ENCODE results near the gene RNU1-2.
"Not testable (repeated sequence)": the region's sequence is repeated elsewhere in the genome, so short reads cannot be mapped to it uniquely, and the experiment has no call there.

RNU1-2 gene

DNA sequence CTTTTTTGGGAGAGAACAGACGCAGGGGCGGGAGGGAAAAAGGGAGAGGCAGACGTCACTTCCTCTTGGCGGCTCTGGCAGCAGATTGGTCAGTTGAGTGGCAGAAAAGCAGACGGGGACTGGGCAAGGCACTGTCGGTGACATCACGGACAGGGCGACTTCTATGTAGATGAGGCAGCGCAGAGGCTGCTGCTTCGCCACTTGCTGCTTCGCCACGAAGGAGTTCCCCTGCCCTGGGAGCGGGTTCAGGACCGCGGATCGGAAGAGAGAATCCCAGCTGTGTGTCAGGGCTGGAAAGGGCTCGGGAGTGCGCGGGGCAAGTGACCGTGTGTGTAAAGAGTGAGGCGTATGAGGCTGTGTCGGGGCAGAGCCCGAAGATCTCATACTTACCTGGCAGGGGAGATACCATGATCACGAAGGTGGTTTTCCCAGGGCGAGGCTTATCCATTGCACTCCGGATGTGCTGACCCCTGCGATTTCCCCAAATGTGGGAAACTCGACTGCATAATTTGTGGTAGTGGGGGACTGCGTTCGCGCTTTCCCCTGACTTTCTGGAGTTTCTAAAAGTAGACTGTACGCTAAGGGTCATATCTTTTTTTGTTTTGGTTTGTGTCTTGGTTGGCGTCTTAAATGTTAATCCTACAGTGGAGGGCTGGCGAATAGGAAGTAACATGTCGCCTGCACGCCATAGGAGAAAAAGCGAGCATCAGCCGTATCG is at the start of gene RNU1-2:
TSS of gene RNU1-2 (plus strand) at position 383 of the 718 bp plus-strand sequence.
- peak; percentile 74 for DNase-seq (ENCODE audit: low spot score)

DNA sequence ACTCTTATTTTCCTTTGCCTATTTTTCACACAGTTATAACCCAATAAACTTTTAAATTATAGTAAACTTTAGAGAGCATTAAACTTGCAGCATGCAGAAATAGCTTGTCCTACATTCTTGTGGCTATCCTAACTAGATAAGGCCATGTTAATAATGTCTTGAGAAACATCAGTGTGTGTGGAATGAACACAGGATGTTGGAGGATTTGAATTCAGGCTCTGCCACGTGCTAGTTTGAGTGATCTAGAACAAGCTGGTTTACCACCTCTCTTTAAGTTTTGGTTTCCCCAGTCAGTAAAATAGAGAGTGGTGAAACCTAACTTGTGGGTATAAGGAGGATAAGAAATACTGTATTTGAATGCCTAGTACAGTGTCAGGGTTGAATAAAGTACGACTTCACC is 39.6 kb upstream of the RNU1-2 start:
- not testable (repeated sequence) for DNase-seq (ENCODE audit: low spot score)

DNA sequence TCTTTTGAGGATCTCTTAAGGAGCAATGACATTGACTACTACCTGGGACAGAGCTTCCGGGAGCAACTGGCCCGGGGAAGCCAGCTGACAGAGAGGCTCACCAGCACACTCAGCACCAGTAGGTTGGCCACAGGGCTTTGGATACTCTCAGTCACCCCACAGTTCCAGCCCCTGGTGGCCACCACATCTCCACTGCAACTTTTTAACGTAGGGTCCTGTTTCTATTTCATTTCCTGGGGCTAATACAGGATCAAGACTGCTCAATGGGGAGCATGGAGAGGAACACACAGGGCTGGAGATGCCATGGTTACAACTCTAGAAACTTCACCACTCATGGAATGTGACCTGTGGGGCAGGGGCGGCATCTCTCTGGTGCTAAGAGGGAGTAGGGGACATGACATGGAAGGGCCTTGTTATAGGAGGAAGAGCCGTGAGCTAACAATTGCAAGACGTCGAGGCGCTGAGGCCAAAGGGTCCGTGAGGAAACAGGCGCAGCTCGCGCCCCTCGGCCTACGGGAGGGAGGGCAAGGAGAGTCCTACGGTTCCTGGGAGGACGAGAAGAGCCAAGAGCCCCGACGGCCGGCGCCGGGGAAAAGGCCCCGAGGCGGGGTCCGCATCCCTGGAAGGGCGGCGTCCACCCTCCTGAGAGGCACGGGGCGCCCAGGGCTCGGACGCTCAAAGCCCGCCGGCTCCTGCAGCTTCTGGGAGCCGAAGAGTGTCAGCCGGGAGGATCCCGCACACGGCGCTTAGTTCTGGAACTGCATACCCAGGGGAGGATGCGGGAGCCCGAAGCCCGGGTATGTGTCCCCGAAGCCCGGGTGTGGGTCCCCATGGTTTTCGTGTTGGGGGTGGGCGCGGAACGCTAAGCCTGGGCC is 36.4 kb upstream of the RNU1-2 start:
- DNase-seq (ENCODE audit: low spot score) = not testable (repeated sequence)

DNA sequence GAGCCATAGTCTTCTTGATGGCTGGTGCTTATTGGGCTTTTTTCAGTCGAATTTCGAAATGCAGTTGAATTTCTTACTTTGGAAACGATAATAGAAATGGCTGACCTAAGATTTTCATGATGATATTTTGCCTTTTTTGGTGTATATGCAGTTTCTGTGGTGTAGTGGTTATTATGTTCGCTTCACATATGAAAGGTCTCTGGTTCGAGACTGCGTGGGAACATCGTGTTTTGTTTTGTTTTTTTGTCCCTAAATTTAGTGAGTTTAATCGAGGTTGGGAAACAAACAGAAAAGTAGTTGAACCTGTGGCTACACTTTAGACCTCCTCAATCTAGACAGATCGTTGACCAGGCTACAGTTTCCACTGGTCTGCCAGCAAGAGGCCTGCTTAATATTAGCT is 35.7 kb upstream of the RNU1-2 start:
- DNase-seq (ENCODE audit: low spot score) = not testable (repeated sequence)

DNA sequence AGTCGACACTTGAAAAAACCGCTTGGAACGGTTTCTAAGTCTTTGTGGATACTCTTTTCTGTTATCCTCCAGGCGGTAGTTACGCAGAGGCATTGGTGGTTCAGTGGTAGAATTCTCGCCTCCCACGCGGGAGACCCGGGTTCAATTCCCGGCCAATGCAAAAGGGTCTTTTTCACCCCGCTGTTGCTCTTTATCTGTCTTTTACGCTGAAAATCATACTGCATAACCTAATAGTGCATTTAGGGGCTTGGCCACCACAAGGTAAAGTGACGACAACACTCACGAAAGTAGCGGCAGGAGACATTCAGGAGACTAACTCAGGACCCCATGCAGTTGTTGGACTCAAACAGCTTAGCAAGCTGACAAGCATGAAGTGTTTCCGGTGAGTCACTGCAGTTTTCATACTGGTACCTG is 33.9 kb upstream of the RNU1-2 start:
- not testable (repeated sequence) for DNase-seq (ENCODE audit: low spot score)

DNA sequence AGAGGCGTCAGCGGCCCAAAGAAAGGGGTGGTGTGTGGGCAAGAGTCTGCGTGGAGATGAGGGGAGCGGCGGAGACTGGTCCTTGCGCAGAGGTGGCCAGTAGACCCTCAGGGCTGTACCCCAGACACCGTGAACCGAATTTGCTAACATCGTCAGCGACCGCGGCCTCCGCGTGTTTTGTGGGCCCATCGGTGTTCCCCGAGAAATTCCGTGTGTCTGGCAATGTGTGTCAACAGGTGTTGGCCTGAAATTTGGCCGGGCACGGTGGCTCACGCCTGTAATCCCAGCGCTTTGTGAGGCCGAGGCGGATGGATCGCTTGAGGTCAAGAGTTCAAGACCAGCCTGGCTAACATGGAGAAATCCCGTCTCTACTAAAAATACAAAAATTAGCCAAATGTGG is 33.4 kb upstream of the RNU1-2 start:
- DNase-seq (ENCODE audit: low spot score) = not testable (repeated sequence)

DNA sequence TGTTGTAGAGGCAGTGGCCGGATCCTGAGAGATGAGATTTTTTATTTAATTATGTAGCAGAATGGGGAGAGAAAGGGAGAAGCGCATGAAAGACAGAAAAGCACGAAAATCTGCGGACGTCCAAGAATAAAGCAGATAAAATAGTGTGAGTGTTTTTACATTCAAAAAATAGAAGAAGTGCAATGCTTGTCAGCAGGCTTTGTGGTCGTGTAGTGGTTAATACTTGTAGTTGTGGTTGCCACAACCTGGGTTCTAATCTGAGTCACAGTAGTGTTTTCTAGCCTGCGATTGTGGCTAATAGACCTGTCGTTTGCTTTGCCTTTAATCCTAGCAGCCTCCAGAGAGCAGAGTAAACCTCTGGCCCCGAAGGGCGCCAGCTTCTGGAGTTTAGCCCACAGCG is 32.8 kb upstream of the RNU1-2 start:
- not testable (repeated sequence) for DNase-seq (ENCODE audit: low spot score)

DNA sequence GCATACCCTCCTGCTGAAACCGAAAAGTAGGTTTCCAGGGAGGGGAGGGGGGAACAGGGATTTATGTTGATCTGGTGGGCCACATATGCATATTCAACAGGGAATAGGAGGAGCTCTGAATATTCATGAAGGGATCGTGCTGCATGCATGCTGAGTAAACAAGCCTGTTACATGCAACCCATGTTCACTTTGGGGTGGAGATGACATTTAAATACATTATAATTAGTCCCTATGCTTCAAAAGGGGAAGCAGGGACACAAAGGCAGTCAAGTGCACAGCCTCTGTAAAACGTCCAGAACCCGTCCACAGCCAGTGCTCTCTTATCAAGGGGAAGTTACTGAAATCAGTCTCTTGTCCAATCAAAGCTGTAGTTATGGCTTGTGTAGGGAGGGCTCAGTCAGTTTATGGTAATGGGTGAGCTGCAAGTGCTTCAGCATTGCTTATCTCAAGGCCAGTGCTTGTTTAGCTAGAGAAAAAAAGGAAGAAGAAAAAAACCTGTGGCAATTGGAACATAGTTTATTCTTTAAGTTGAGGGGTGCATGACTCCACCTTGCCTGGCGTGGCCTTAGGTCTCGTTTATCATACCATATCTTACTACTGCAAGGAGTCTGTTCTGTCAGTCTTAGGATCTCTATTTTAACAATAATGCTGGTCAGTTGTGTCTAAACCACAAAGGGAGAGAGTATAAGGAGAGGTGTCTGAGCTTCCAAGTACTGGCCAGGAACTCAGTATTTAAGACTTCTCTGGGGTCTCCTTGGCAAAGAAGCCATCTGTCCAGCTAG is 28.7 kb upstream of the RNU1-2 start:
- peak; percentile 31 for DNase-seq (ENCODE audit: low spot score)

DNA sequence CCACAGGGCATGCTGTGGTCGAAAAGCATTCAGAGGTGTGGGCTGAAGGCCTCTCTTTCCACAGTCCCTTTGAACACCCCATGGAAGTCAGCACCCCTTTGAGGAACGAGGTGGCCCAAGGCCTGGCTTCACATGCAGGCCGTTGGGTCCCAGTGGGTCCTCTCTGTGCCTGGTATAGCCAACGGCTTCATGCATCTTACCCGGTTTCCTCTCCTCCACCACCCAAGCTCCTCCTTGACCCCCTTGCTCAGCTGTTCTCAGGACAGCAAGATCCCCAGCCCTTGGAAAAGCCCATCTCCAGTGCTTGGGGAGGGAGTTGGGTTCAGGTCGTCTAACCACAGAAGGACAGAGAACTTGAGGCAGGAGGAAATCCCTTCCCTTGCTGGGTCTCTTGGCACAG is 27.0 kb upstream of the RNU1-2 start:
- not testable (repeated sequence) for DNase-seq (ENCODE audit: low spot score)

DNA sequence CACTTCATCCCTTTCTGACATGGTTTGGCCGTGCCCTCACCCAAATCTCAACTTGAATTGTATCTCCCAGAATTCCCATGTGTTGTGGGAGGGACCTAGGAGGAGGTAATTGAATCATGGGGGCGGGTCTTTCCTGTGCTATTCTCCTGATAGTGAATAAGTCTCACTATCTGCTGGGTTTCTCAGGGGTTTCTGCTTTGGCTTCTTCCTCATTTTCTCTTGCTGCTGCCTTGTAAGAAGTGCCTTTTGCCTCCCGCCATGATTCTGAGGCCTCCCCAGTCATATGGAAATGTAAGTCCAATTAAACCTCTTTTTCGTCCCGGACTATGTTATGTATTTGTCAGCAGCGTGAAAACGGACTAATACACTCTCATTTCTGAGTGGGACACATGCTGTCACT is 25.8 kb upstream of the RNU1-2 start:
- not testable (repeated sequence) for DNase-seq (ENCODE audit: low spot score)

DNA sequence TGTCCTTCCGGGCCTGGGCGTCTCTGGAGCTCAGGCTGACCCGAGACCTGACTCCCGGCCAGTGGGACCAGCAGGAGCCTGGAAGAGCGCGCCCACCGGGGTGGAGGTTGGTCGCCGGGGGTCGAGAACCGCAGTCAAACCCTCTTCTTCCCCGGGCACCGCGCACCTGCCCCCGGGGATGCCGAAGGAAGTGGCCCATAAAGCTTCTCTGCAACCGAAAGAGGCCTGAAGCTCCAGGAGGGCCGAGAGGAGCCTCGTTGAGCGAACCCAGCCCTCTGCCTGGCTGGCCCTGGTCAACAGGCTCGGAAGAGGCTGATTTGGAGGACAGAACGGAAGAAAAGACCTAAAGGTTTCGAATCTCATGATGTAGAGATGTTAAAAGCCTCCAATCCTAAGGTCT is 24.6 kb upstream of the RNU1-2 start:
- DNase-seq (ENCODE audit: low spot score) = not testable (repeated sequence)

DNA sequence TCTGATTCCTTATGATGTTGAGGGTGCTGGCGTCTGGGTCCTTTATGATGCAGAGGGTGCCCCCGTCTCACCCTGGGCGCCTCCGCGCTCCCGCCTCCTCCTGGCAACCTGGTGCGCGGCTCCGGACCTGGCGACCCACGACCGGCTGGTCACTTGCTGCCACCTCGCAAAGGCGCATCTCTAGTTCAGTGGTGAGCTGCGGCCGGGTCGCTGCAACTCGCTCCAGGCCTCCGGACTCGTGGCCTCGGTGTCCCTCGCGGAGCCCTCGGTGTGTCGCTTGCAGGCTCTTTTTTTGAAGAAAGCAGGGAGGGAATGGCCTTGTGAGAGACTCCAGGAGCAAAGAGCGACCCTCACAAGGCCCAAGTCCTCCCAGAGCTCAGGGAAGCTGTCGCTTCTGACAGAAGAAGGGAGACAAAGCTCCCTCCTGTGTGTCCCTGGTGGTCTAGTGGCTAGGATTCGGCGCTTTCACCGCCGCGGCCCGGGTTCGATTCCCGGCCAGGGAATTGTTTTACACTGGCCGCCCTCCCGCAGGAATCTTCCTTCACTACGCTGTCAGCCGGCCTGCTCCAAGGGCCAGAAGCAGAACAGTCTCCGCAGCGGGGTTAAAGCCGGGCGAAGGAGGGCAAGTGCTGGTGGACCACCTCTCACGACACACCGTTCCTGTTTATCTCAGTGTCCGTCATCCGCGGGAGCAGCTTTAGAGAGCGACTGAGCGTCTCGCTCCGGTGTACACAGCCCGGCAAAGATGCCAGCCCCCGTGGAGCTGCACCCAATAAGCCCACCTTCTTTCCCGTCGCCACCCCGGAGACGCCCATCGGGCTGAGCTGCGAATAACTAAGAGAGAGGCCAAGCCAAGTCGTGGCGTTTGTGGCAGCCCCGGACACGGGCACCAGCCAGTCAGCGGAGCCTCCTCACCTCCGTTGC is 23.4 kb upstream of the RNU1-2 start:
- peak; percentile 25 for DNase-seq (ENCODE audit: low spot score)

DNA sequence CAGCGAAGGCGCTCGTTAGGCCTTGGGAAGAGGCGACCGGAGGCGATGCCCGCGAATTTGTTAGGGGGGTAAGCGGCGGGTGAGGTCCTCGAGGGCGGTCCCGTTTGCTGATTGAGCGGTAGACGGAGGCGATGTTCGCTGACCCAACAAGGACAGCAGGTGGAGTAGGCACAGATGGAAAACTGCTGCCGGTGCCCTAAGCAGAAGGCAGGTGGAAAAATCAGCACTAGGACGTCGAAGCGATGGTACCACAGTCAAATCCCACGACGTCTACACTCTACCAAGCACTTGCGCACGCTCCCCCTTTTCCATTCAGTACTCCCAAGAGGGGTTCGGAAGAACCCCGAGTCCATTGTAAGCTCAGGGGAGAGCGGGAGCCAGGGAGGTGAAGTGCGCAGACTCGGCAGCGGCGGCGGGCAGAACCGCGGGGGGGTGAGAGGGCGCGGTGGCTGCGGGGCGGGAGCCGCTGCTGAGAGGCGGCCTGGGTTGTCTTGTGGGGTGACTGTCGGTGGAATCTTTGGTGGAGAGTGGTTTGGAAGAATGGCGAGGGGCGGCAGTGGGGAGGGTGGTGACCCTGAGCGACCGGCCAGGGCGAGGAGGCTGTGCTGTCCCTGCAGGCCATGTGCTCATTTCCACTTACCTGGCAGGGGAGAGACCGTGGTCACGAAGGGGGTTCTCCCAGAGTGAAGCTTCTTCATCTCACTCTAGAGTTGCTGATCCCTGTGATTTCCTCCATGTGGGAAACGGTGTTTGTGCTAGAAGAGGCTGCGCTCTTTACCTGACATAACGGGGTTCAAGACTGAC is 22.5 kb upstream of the RNU1-2 start:
- DNase-seq (ENCODE audit: low spot score) = not testable (repeated sequence)

DNA sequence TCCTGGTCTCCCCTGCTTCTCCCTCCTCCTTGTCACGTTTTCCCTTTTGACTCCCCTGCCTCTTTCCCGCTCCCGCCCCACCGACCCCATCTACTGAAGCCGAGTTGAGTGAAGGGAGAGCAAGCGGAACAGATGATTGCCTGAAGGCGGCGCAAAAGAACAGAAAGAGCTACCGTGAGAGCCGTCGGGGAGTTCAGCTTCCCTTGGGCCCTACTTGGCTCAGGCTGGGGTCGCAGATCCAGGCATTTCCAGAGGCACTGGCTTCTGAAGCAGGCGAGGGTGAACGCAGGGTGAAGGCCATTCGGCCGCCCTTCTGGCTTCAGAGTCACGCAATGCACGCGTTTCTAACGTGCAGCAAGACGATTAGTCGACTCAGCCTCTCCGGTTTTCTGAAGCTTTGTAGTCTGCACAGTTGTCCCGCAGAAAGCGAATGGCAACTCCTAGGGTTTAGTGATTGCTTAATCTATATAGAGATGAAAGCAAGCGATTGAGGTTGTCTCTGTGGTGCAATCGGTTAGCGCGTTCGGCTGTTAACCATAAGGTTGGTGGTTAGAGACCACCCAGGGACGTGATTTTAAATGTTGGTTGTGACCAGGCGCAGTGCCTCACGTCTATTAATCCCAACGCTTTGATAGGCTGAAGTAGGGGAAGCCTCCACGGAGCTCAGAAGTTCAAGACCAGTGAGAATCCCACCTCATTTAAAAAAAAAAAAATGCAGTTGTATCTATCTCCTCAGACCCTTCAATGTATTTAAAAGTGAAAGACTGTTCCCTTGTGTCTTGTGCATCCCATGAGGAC is 20.6 kb upstream of the RNU1-2 start:
- not testable (repeated sequence) for DNase-seq (ENCODE audit: low spot score)

DNA sequence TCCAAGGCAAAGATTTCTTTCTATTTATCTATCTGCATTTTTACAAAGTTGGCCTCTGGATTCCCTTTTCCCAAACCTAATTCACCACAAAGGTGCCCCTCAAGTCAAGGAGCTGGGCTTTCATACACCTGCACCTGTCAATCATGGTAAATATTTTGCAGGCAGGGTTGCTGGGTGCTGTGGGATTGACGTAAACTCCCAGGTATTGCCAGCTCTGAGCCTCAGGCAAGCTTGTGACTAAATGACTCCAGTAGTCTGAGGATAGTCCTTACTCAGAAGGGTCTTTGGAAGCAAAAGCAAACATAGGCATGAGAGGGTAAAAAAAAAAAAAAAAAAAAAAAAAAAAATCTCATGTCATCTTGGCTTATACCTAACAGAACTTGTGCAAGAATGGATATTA is 14.0 kb upstream of the RNU1-2 start:
- DNase-seq (ENCODE audit: low spot score) = not testable (repeated sequence)

DNA sequence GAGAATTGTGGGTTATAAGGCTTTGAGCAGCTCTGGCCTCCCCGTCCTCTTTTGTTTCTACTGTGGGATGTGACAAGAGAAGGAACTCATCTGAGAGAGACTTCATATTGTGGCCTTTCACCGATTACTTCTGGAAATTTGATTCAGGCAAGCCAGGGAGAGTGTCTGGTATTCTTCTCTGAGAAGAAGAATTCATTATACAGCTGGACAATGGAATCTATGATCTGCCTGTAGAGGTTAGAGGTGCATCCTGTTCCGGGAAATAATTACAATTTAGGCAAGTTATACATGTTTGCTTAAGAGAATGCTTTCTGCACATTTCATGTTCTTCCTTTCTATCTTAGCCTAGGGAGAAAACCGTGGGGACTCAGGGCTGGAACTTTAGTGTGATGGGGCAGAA is 12.8 kb upstream of the RNU1-2 start:
- no peak for DNase-seq (ENCODE audit: low spot score)

DNA sequence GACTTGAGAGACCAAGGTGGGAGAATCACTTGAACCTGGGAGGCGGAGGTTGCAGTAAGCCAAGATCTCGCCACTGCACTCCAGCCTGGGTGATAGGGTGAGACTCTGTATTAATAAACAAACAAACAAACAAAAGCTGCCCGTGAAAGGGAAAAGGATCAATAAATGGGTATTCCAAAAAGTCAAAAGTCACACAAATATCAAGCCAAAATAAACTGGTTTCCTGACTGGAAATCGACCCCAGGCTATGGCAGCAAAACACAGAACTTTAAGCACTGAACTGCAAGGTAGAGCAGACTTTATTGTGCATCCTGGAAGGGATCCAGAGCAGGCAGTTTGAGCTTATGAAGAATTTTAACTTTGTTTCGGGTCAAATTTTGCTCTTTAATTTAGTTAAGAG is 11.3 kb upstream of the RNU1-2 start:
- DNase-seq (ENCODE audit: low spot score) = not testable (repeated sequence)

DNA sequence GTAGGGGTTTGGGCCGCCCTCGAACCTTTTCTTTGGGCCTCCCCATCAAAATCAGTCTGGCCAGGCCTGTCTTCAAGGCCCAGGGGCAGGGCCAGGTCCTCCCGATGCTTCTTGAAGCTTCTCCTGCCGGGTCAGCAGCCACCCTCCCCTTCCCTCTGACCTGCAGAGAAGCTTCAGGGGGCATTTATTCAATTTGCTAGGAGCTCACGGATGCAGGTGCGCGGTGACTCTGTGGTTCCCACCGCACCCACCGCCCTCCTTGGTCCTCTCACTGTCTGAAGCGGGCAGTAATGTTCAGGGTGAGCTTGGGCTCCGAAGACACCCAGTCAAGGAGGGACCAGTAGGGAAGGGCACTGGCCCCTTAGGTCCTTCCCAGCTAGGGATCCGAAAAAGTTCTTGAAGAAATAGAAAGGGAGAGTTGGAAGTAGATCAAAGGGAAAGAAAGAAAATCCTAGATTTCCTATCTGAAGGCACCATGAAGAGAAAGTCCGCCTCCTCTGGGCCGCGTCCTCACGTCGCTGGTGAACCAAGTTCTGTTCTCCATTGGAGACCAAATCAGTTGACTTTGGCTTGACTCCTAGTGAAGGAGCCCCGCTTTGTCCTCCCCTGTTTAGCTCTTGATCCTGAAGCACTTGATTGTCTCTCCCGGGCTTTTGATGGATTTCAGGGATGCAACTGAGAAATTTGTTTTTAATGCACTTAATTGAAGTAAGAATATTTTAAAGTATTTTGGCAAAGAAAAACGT is 8.7 kb upstream of the RNU1-2 start:
- DNase-seq (ENCODE audit: low spot score) = no peak

Measured in germinal center (tissue), 1 donor.